ENCODE data around the gene SHOC2. TPM values are rescaled to one million over a fixed set of nuclear protein-coding genes. Genes with fewer than 3 reads are reported as not detected.

SHOC2 gene
- total RNA-seq, 1 donor from 2014 or later: 47.9 TPM

- Histone ChIP-seq H3K27ac (replicated peaks) (peak overlapping the region; percentile 98), H3K4me1 (peaks cover 68% of the 10 kb centered on the region), H3K27me3 (ENCODE audit: low read depth) (no peaks in the 10 kb centered on the region), H3K36me3 (peaks cover 17% of the 10 kb centered on the region), H3K9me3 (replicated peaks) (no peaks in the 10 kb centered on the region), H3K4me3 (peak overlapping the region; percentile 98)
- TF ChIP-seq, protein P1, sequence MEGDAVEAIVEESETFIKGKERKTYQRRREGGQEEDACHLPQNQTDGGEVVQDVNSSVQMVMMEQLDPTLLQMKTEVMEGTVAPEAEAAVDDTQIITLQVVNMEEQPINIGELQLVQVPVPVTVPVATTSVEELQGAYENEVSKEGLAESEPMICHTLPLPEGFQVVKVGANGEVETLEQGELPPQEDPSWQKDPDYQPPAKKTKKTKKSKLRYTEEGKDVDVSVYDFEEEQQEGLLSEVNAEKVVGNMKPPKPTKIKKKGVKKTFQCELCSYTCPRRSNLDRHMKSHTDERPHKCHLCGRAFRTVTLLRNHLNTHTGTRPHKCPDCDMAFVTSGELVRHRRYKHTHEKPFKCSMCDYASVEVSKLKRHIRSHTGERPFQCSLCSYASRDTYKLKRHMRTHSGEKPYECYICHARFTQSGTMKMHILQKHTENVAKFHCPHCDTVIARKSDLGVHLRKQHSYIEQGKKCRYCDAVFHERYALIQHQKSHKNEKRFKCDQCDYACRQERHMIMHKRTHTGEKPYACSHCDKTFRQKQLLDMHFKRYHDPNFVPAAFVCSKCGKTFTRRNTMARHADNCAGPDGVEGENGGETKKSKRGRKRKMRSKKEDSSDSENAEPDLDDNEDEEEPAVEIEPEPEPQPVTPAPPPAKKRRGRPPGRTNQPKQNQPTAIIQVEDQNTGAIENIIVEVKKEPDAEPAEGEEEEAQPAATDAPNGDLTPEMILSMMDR (IDR thresholded peaks at IDR 0.05; ENCODE audit: borderline replicate concordance): no peak
- no peak for DNase-seq
- intact Hi-C loops (cut with micrococcal nuclease): no loop called here
These were observed 46.1 kb upstream of the SHOC2 start for GRCh38 chr10:110872984-110873923.

- peak overlapping the region; percentile 98 for H3K4me3 ChIP-seq
- TF ChIP-seq, protein P1 (IDR thresholded peaks at IDR 0.05; ENCODE audit: borderline replicate concordance): no peak
- DNase-seq: no peak
- H3K4me1 ChIP-seq: peaks cover 68% of the 10 kb centered on the region
- H3K9me3 ChIP-seq (replicated peaks): no peaks in the 10 kb centered on the region
- intact Hi-C loops (cut with micrococcal nuclease): no loop called here
- H3K27ac ChIP-seq (replicated peaks): peak overlapping the region; percentile 98
- H3K36me3 ChIP-seq: peaks cover 17% of the 10 kb centered on the region
- H3K27me3 ChIP-seq (ENCODE audit: low read depth): no peaks in the 10 kb centered on the region
These were observed 45.5 kb upstream of the SHOC2 start for GRCh38 chr10:110873951-110874350.

- DNase-seq: no peak
- Histone ChIP-seq H3K9me3 (replicated peaks) (no peaks in the 10 kb centered on the region), H3K27me3 (ENCODE audit: low read depth) (no peaks in the 10 kb centered on the region), H3K36me3 (peaks cover 18% of the 10 kb centered on the region), H3K4me1 (peaks cover 80% of the 10 kb centered on the region), H3K27ac (replicated peaks) (no peak overlapping the region), H3K4me3 (no peak overlapping the region)
- intact Hi-C loops (cut with micrococcal nuclease): no loop called here
- TF ChIP-seq, protein P1 (IDR thresholded peaks at IDR 0.05; ENCODE audit: borderline replicate concordance): no peak
These were observed 43.4 kb upstream of the SHOC2 start for GRCh38 chr10:110876000-110876399.

DNA sequence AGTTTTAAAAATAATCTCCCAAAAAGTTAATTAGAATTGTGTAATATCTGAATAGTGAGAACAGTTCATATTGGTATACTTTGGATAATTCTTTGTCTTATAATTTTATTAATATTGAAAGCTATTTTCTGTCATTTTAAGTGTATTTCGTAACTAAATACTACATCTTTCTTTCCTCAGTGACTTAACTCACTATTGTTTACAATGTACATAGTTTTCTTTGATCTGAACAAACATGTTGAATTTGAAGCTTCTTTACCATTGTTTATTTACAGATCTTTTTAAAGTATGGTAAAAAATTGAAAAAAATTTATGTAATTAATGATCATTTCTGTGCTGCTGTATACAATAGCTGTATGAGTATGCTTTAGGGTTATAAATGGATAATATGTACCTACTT lies 42.6 kb upstream of the SHOC2 start:
- Histone ChIP-seq H3K36me3 (peaks cover 26% of the 10 kb centered on the region), H3K9me3 (replicated peaks) (no peaks in the 10 kb centered on the region), H3K4me3 (no peak overlapping the region), H3K4me1 (peaks cover 77% of the 10 kb centered on the region), H3K27me3 (ENCODE audit: low read depth) (no peaks in the 10 kb centered on the region), H3K27ac (replicated peaks) (no peak overlapping the region)
- TF ChIP-seq, protein P1 (IDR thresholded peaks at IDR 0.05; ENCODE audit: borderline replicate concordance): no peak
- intact Hi-C loops (cut with micrococcal nuclease): no loop called here
- no peak for DNase-seq

DNA sequence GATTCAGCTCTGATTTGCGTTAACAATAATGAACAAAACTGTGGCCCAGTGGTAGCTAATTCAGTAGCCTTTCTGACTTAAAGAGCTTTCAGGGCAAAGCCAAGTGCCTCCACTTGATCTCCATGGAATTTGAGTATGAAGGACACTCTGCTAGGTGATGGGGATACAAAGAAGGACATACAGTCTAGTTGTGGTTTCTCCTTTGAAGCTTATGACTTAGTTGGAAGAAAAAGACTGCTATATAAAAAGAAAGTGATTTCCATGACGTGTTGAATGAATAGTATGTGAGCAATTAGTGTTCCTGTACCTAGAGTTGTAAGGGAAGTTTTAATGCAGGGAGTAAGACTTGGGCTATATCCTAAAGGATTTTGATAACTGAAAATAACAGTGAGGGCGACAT lies 39.4 kb upstream of the SHOC2 start:
- Histone ChIP-seq H3K4me1 (peaks cover 71% of the 10 kb centered on the region), H3K9me3 (replicated peaks) (no peaks in the 10 kb centered on the region), H3K27me3 (ENCODE audit: low read depth) (no peaks in the 10 kb centered on the region), H3K36me3 (peaks cover 56% of the 10 kb centered on the region), H3K27ac (replicated peaks) (peak overlapping the region; percentile 75), H3K4me3 (peak overlapping the region; percentile 52)
- no peak for DNase-seq
- TF ChIP-seq, protein P1 (IDR thresholded peaks at IDR 0.05; ENCODE audit: borderline replicate concordance): no peak
- intact Hi-C loops (cut with micrococcal nuclease): loop anchor here (10.0 kb wide), 1 partner anchor 275 kb away; no protein-coding TSS in a partner anchor
